Adrenal gland (tissue), 5 donors: ENCODE measurements around the gene ZIC2.

Experiments
- CTCF ChIP-seq, 6 experiments: fragments of 450-650 bp in 4 of 6; fragments of 200-600 bp in 2 of 6; sonication (generic) in 1 of 6; IDR thresholded peaks; 1 replicate in 5 of 6; 2 replicates in 1 of 6; pipeline versions ENCODE4 v1.5.1 to v1.8.0; 2016 to 2021; ENCODE audit warnings: antibody characterized with exemption in 6 of 6, mild to moderate bottlenecking in 2 of 6, moderate library complexity in 1 of 6
- POLR2A ChIP-seq, 2 donors: fragments of 450-650 bp; IDR thresholded peaks; one replicate each; pipeline ENCODE4 v1.6.1; 2017; ENCODE audit warnings: antibody characterized with exemption in 2 of 2, mild to moderate bottlenecking in 2 of 2, moderate library complexity in 1 of 2
- donor health status: DM: no; HTN: no; CAD: no.

DNA sequence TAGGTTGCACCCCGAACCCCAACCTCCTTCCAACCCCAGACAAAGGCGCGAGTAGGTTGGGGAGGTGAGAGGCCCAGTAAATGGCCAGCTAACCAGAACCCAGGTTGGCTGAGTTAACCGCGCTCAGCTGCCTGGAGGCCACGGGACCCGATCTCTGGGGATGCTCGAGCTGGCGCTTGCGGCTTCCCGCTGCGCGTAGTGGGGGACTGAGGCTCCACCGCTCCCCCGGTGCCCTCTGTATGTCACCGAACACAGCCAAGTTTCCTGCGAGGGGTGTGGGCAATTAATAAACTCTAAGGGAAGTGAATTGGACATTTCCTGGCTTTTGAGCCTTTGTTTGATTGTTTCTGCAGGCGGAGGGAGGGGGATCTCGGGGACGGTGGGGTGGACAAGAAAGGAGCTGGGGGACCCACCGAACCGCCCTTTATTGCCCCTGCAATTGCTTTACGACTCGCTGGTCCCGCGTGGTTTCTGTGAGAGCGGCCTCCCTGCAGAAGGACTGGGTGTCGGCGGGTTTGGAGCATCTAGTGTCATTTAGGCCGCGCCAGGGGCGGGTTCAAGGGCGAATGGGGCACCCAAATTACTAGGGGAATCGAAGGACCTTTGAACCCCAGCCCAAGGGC, 6.5 kb upstream of the ZIC2 start:
- TF ChIP-seq CTCF (IDR thresholded peaks at IDR 0.05) (no peak), POLR2A (IDR thresholded peaks at IDR 0.05) (no peak)
